GM12872 (cell line): ENCODE measurements around the gene PACRG.

Source experiments
- TF ChIP-seq, protein P1 (sequence below): IDR thresholded peaks from 3 replicates; pipeline ENCODE4 v1.5.1; 2011; ENCODE audit warnings: low read depth, mild to moderate bottlenecking, low read length, moderate library complexity; ENCODE audit not compliant: insufficient read depth

PACRG gene

DNA sequence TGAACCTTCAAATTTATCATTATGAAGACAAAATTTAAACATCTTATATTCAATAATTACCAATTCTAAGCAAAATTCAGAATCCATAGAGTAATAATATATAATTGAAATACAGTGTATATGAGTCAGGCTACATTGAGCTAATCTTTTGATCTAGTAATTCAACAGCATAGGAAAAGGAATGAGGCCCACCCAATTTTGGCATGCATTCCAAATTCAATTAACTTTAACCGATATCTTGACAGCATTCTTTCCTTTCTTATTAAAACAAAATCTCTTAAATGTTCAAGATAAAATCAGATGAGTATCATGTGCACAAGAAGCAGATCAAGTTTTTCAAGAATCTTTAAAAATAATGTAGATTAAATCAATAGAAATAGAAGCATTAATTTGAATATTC is 553.9 kb downstream of the PACRG start:
- TF ChIP-seq, protein P1, sequence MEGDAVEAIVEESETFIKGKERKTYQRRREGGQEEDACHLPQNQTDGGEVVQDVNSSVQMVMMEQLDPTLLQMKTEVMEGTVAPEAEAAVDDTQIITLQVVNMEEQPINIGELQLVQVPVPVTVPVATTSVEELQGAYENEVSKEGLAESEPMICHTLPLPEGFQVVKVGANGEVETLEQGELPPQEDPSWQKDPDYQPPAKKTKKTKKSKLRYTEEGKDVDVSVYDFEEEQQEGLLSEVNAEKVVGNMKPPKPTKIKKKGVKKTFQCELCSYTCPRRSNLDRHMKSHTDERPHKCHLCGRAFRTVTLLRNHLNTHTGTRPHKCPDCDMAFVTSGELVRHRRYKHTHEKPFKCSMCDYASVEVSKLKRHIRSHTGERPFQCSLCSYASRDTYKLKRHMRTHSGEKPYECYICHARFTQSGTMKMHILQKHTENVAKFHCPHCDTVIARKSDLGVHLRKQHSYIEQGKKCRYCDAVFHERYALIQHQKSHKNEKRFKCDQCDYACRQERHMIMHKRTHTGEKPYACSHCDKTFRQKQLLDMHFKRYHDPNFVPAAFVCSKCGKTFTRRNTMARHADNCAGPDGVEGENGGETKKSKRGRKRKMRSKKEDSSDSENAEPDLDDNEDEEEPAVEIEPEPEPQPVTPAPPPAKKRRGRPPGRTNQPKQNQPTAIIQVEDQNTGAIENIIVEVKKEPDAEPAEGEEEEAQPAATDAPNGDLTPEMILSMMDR = no peak

DNA sequence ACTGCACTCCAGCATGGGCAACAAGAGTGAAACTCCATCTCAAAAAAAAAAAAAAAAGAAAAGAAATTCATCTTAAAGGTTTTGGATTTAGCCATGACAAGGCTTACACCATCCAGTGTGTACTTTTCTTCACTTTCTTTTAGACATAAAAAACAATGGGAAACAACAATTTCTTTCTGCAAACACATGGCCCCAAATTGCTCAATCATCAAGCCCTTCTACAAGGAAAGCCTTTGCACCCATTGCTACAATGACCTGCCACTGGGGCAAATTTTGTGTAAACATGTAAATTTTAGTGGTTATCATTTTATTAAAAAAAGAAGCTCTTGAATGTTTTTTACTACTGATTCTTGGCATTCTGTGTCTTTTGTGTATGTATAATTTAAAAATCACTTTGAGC is 554.9 kb downstream of the PACRG start:
- TF ChIP-seq, protein P1 = no peak

GRCh38 chr6:163284151-163284550 is 556.4 kb downstream of the PACRG start:
- TF ChIP-seq, protein P1 = no peak

DNA sequence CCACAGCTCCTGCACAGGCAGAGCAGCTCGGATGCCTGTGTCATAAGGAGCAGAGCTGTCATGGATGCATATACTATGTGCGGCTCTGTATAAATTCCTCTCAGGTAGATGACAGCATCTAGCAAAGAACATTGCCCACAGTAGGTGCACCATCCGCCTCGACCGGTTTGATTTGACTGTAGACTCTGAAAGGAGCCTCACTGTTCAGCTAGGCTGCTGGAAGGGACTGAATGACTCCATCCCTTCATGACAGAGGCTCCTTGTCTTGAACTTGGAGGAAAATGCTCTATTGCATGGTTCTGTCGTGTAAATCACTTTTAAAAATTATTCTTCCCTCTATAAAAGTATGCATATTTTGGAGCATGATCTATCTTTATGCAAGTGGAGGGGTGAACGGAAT is 557.9 kb downstream of the PACRG start:
- TF ChIP-seq, protein P1 = no peak

DNA sequence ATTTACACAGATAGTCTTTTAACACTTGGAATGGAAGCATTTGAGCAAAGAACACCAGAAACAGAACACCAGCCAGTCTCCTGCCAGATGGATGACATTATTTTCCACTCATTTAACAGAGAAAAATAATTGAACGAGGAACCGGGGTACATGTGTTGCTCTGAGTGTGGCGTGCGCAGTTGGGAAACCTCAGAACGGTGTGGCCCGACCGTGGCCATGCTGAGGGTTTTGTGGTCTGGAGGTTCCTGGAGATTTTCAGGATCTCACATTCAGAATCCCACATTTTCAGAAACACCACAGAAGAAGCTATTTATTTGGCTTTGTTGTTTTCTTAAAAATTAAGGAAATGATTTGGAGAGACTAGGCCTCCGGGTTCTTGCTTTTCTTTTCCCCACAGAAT is 559.9 kb downstream of the PACRG start:
- TF ChIP-seq, protein P1 = no peak

DNA sequence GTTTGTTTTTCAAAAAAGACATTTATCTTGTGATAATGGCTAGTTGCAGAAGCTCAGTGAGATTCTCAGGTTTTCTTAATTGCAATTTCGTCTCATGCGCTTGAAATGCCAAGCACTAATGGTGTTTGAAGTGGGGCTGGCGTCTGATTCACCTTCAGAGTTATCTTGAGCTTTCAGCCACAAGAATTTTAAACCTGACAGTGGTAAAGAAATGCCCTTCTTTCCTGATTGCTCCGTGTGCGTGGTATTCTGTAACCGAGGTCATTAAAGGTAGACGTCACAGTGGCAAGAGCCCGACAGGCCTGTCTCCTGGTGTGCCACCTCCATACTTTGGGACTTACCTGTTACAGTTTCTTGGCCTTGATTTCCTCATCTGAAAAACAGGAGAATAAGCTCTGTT is 560.3 kb downstream of the PACRG start:
- TF ChIP-seq, protein P1 = no peak

GRCh38 chr6:163288915-163289314 is 561.1 kb downstream of the PACRG start:
- TF ChIP-seq, protein P1 = no peak

DNA sequence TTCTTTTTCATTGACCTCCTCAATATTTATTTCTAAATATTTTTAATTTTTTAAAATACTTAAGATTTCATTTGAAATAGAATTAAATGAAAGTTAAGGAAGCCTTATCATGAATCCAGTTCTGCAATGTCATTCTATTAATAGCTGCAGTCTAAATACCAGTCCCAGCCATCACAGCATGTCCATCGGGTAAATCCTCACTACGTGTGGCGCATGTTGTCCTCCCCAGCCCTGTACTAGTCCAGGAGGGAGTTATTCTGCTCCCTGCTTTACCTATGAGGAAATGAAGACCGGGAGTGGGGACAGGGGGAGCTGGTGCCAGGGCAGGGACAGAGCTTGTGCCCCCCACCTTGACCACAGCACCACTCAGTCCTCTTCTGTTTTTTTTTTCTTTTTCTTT is 561.7 kb downstream of the PACRG start:
- TF ChIP-seq, protein P1 = no peak
